Fibroblast of lung (primary cell): ENCODE data around the gene PCNT. TPM values are rescaled to one million over a fixed set of nuclear protein-coding genes. Genes with fewer than 3 reads are reported as not detected.

Source experiments
- DNase-seq, 2 donors: peaks; one replicate each; pipeline versions ENCODE4 v3.0.0 to v3.0.0-alpha.2; 2010; ENCODE audit warnings: low read depth in 2 of 2
- H2AFZ ChIP-seq: 2 replicates; pipeline ENCODE4 v1.5.1; 2012; ENCODE audit warnings: low read length, control low read depth, inconsistent platforms
- H3K27ac ChIP-seq: 2 replicates; pipeline ENCODE4 v1.5.1; 2011; ENCODE audit warnings: low read length, control low read depth; ENCODE audit not compliant: insufficient read depth
- H3K27me3 ChIP-seq: 2 replicates; pipeline ENCODE4 v1.5.1; 2011; ENCODE audit warnings: mild to moderate bottlenecking, low read length; ENCODE audit not compliant: control insufficient read depth, insufficient read depth
- H3K36me3 ChIP-seq: 2 replicates; pipeline ENCODE4 v1.5.1; 2011; ENCODE audit warnings: low read length; ENCODE audit not compliant: control insufficient read depth, insufficient read depth
- H3K4me1 ChIP-seq: 2 replicates; pipeline ENCODE4 v1.5.1; 2011; ENCODE audit warnings: low read length; ENCODE audit not compliant: control insufficient read depth, insufficient read depth; ENCODE audit errors: extremely low read depth
- H3K4me2 ChIP-seq: 2 replicates; pipeline ENCODE4 v1.5.1; 2011; ENCODE audit warnings: low read length, control low read depth; ENCODE audit not compliant: insufficient read depth; ENCODE audit errors: extremely low read depth
- H3K4me3 ChIP-seq, 4 experiments: fragments of 200-600 bp in 1 of 4; sonication (generic) in 1 of 4; replicated peaks in 1 of 4; 2 replicates each; pipeline ENCODE4 v1.5.1; 2011 to 2016; ENCODE audit warnings: low read length in 4 of 4, low read depth in 3 of 4, mild to moderate bottlenecking in 3 of 4, control low read depth in 2 of 4, inconsistent platforms in 1 of 4, mixed read lengths in 1 of 4; ENCODE audit not compliant: insufficient read depth in 1 of 4; ENCODE audit errors: control extremely low read depth in 1 of 4
- H3K79me2 ChIP-seq: 2 replicates; pipeline ENCODE4 v1.5.1; 2012; ENCODE audit warnings: mild to moderate bottlenecking, low read length, inconsistent platforms; ENCODE audit not compliant: control insufficient read depth, insufficient read depth
- H3K9ac ChIP-seq: 2 replicates; pipeline ENCODE4 v1.5.1; 2011; ENCODE audit warnings: mild to moderate bottlenecking, low read length, control low read depth; ENCODE audit not compliant: insufficient read depth
- H3K9me3 ChIP-seq: 2 replicates; pipeline ENCODE4 v1.5.1; 2012; ENCODE audit warnings: low read depth, low read length; ENCODE audit not compliant: control insufficient read depth, insufficient read depth
- H4K20me1 ChIP-seq: 2 replicates; pipeline ENCODE4 v1.5.1; 2011; ENCODE audit warnings: low read length; ENCODE audit not compliant: control insufficient read depth, insufficient read depth; ENCODE audit errors: extremely low read depth
- EZH2 ChIP-seq: IDR thresholded peaks from 2 replicates; pipeline ENCODE4 v1.5.1; 2012; ENCODE audit warnings: low read length, control low read depth, mild to moderate bottlenecking; ENCODE audit errors: missing control alignments
- polyA plus RNA-seq, 2 donors: library from polyadenylated mRNA; depleted of rRNA in 1 of 2; stranded (reverse) in 1 of 2; unstranded in 1 of 2; fragments of >200 nt; gene quantifications; 2 replicates each; pipeline ENCODE4 v1.2.1, GENCODE V29; 2011 to 2012; ENCODE audit warnings: missing spikeins in 1 of 2
- total RNA-seq: library from RNA; depleted of rRNA; stranded (reverse); fragments of >200 nt; gene quantifications from 2 replicates; pipeline ENCODE4 v1.2.1, GENCODE V29; 2014
- TF ChIP-seq, protein P1 (sequence below), 2 donors: IDR thresholded peaks in 1 of 2; conservative IDR thresholded peaks in 1 of 2; 1 replicate in 1 of 2; 2 replicates in 1 of 2; pipeline ENCODE4 v1.5.1; 2011 to 2012; ENCODE audit warnings: low read length in 2 of 2, control low read depth in 1 of 2, inconsistent platforms in 1 of 2, low read depth in 1 of 2, mild to moderate bottlenecking in 1 of 2

PCNT gene
- total and polyA plus RNA-seq, 2 donors (not counting 1 experiment from before 2014, with no cell fraction given) = 7.4 to 26.1 TPM

- no peaks in the 10 kb centered on the region for H3K27me3 ChIP-seq
- no peak for DNase-seq
- H3K4me1 ChIP-seq = no peaks in the 10 kb centered on the region
- H4K20me1 ChIP-seq = no peaks in the 10 kb centered on the region
- H3K9ac ChIP-seq = no peak overlapping the region
- TF ChIP-seq, protein P1, sequence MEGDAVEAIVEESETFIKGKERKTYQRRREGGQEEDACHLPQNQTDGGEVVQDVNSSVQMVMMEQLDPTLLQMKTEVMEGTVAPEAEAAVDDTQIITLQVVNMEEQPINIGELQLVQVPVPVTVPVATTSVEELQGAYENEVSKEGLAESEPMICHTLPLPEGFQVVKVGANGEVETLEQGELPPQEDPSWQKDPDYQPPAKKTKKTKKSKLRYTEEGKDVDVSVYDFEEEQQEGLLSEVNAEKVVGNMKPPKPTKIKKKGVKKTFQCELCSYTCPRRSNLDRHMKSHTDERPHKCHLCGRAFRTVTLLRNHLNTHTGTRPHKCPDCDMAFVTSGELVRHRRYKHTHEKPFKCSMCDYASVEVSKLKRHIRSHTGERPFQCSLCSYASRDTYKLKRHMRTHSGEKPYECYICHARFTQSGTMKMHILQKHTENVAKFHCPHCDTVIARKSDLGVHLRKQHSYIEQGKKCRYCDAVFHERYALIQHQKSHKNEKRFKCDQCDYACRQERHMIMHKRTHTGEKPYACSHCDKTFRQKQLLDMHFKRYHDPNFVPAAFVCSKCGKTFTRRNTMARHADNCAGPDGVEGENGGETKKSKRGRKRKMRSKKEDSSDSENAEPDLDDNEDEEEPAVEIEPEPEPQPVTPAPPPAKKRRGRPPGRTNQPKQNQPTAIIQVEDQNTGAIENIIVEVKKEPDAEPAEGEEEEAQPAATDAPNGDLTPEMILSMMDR (conservative IDR thresholded peaks at IDR 0.05 in 1 of 2, IDR thresholded peaks at IDR 0.05 in 1 of 2; ENCODE audit: low read depth in 1 of 2, low read length in 2 of 2) = no peak
- no peak for TF ChIP-seq EZH2
- no peaks in the 10 kb centered on the region for H3K79me2 ChIP-seq
- H2AFZ ChIP-seq = no peak overlapping the region
- H3K4me3 ChIP-seq = no peak overlapping the region
- peaks cover 40% of the 10 kb centered on the region for H3K36me3 ChIP-seq
- H3K9me3 ChIP-seq = no peaks in the 10 kb centered on the region
- H3K27ac ChIP-seq = no peak overlapping the region
- no peak overlapping the region for H3K4me2 ChIP-seq
Measured at GRCh38 chr21:46441331-46441730, 117.4 kb downstream of the PCNT start.

- Histone ChIP-seq H3K4me1 (no peaks in the 10 kb centered on the region), H3K4me3 (no peak overlapping the region), H3K9ac (no peak overlapping the region), H3K4me2 (no peak overlapping the region), H3K36me3 (peaks cover 38% of the 10 kb centered on the region), H2AFZ (no peak overlapping the region), H4K20me1 (no peaks in the 10 kb centered on the region), H3K79me2 (no peaks in the 10 kb centered on the region), H3K27ac (no peak overlapping the region), H3K9me3 (no peaks in the 10 kb centered on the region), H3K27me3 (no peaks in the 10 kb centered on the region)
- TF ChIP-seq EZH2 = no peak
- TF ChIP-seq, protein P1 (conservative IDR thresholded peaks at IDR 0.05 in 1 of 2, IDR thresholded peaks at IDR 0.05 in 1 of 2; ENCODE audit: low read depth in 1 of 2, low read length in 2 of 2) = no peak
- no peak for DNase-seq
Measured at GRCh38 chr21:46441961-46442498, 118.1 kb downstream of the PCNT start.

DNA sequence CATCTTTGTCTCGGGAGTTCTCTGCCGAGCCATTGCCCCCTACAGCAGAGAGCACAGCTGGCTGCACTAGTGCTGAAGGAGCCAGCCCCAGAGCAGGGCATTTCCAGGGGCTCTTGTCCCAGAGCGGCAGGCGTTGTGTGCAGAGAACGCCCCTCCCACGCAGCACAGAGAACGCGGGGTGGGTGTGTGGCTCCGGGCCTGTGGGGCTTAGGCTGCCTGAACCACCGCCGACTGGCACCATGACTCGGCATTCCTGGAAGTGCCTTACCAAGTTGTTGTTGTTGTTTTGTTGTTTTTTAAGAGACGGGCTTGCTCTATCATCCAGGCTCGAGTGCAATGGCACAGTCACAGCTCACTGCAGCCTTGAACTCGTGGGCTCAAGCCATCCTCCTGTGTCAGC is 119.0 kb downstream of the PCNT start:
- Histone ChIP-seq H2AFZ (no peak overlapping the region), H3K36me3 (peaks cover 37% of the 10 kb centered on the region), H3K27me3 (no peaks in the 10 kb centered on the region), H3K27ac (no peak overlapping the region), H3K9me3 (no peaks in the 10 kb centered on the region), H3K4me3 (no peak overlapping the region), H3K4me2 (no peak overlapping the region), H3K4me1 (no peaks in the 10 kb centered on the region), H3K9ac (no peak overlapping the region), H4K20me1 (no peaks in the 10 kb centered on the region), H3K79me2 (no peaks in the 10 kb centered on the region)
- no peak for DNase-seq
- TF ChIP-seq, protein P1 (conservative IDR thresholded peaks at IDR 0.05 in 1 of 2, IDR thresholded peaks at IDR 0.05 in 1 of 2; ENCODE audit: low read depth in 1 of 2, low read length in 2 of 2) = no peak
- no peak for TF ChIP-seq EZH2
